Nephron progenitor cell (in vitro differentiated cells): Measurements from ENCODE around the gene TMEM121B.

Experiments
- DNase-seq: peaks from one replicate; pipeline ENCODE4 v3.0.0; 2021
- H3K27ac Mint-ChIP-seq: 2 replicates; pipeline ENCODE4 v1.8.0; 2021; ENCODE audit warnings: mild to moderate bottlenecking, moderate library complexity, mixed read lengths
- H3K27me3 Mint-ChIP-seq: 2 replicates; pipeline ENCODE4 v1.8.0; 2021; ENCODE audit warnings: mild to moderate bottlenecking, low read depth, mixed read lengths; ENCODE audit not compliant: poor library complexity
- H3K36me3 Mint-ChIP-seq: 2 replicates; pipeline ENCODE4 v1.8.0; 2021; ENCODE audit warnings: low read depth, mixed read lengths
- H3K4me1 Mint-ChIP-seq: 2 replicates; pipeline ENCODE4 v1.8.0; 2021; ENCODE audit warnings: mixed read lengths
- H3K4me3 Mint-ChIP-seq: 2 replicates; pipeline ENCODE4 v1.8.0; 2021; ENCODE audit warnings: mild to moderate bottlenecking, moderate library complexity, mixed read lengths
- H3K9me3 Mint-ChIP-seq: 2 replicates; pipeline ENCODE4 v1.8.0; 2021; ENCODE audit warnings: mild to moderate bottlenecking, moderate library complexity, mixed read lengths
- CTCF ChIP-seq: fragments of 200-600 bp; sonication (generic); IDR thresholded peaks from 2 replicates; pipeline ENCODE4 v1.5.0; 2021; ENCODE audit warnings: antibody characterized with exemption

The TMEM121B gene

GRCh38 chr22:17090550-17090949 lies 30.6 kb downstream of the TMEM121B start:
- TF ChIP-seq CTCF, result no peak
- Mint-ChIP-seq H3K27me3 (peaks cover 35% of the 10 kb centered on the region), H3K27ac (no peak overlapping the region), H3K9me3 (no peaks in the 10 kb centered on the region), H3K4me1 (peaks cover 5% of the 10 kb centered on the region), H3K4me3 (no peak overlapping the region), H3K36me3 (no peaks in the 10 kb centered on the region)
- no peak for DNase-seq

GRCh38 chr22:17087498-17088131 lies 33.5 kb downstream of the TMEM121B start:
- peaks cover 10% of the 10 kb centered on the region for H3K4me1 Mint-ChIP-seq
- TF ChIP-seq CTCF, result no peak
- H3K4me3 Mint-ChIP-seq, result no peak overlapping the region
- H3K27me3 Mint-ChIP-seq, result peaks cover 57% of the 10 kb centered on the region
- H3K9me3 Mint-ChIP-seq, result no peaks in the 10 kb centered on the region
- H3K36me3 Mint-ChIP-seq, result no peaks in the 10 kb centered on the region
- DNase-seq, result no peak
- no peak overlapping the region for H3K27ac Mint-ChIP-seq

- peak overlapping the region; percentile 53 for H3K4me3 Mint-ChIP-seq
- H3K4me1 Mint-ChIP-seq, result peaks cover 10% of the 10 kb centered on the region
- H3K9me3 Mint-ChIP-seq, result no peaks in the 10 kb centered on the region
- no peak for DNase-seq
- TF ChIP-seq CTCF, result no peak
- no peaks in the 10 kb centered on the region for H3K36me3 Mint-ChIP-seq
- H3K27ac Mint-ChIP-seq, result no peak overlapping the region
- H3K27me3 Mint-ChIP-seq, result peaks cover 57% of the 10 kb centered on the region
These were observed 34.2 kb downstream of the TMEM121B start for GRCh38 chr22:17086788-17087497.

- Mint-ChIP-seq H3K27ac (no peak overlapping the region), H3K36me3 (no peaks in the 10 kb centered on the region), H3K27me3 (peaks cover 57% of the 10 kb centered on the region), H3K4me3 (peak overlapping the region; percentile 77), H3K4me1 (peaks cover 10% of the 10 kb centered on the region), H3K9me3 (no peaks in the 10 kb centered on the region)
- no peak for DNase-seq
- TF ChIP-seq CTCF, result no peak
These were observed 34.9 kb downstream of the TMEM121B start for GRCh38 chr22:17086296-17086695.

GRCh38 chr22:17085277-17086181 lies 35.6 kb downstream of the TMEM121B start:
- H3K27me3 Mint-ChIP-seq, result peaks cover 62% of the 10 kb centered on the region
- peaks cover 10% of the 10 kb centered on the region for H3K4me1 Mint-ChIP-seq
- DNase-seq, result no peak
- TF ChIP-seq CTCF, result no peak
- peak overlapping the region; percentile 85 for H3K4me3 Mint-ChIP-seq
- H3K9me3 Mint-ChIP-seq, result no peaks in the 10 kb centered on the region
- H3K27ac Mint-ChIP-seq, result no peak overlapping the region
- H3K36me3 Mint-ChIP-seq, result no peaks in the 10 kb centered on the region
